K562 (cell line): ENCODE results near the gene ZNF574. TPM values are rescaled to one million over a fixed set of nuclear protein-coding genes. Genes with fewer than 3 reads are reported as not detected.

Experiments used
- BCL6 ChIP-seq: fragments of 250-450 bp; sonication (Bioruptor Pico); IDR thresholded peaks from 2 replicates; pipeline ENCODE4 v1.4.0; 2020
- CREM ChIP-seq: IDR thresholded peaks from 2 replicates; pipeline ENCODE4 v1.6.1; 2014; ENCODE audit warnings: antibody characterized with exemption, low read depth
- DACH1 ChIP-seq: fragments of 450-650 bp; IDR thresholded peaks from 2 replicates; pipeline ENCODE4 v1.6.1; 2018; ENCODE audit not compliant: partially characterized antibody
- DIDO1 ChIP-seq: fragments of 450-650 bp; IDR thresholded peaks from 2 replicates; pipeline ENCODE4 v1.6.1; 2016; ENCODE audit warnings: low read depth, missing biosample characterization, missing genetic modification characterization
- HDAC1 ChIP-seq, 2 experiments: fragments of 450-650 bp; IDR thresholded peaks; 2 replicates each; pipeline ENCODE4 v1.6.1; 2016 to 2017; ENCODE audit warnings: inconsistent platforms in 1 of 2, mild to moderate bottlenecking in 1 of 2, moderate library complexity in 1 of 2
- NBN ChIP-seq: fragments of 450-650 bp; IDR thresholded peaks from 2 replicates; pipeline ENCODE4 v1.6.1; 2016; ENCODE audit warnings: low read depth, mild to moderate bottlenecking
- PRMT5 ChIP-seq: sonication (generic); formaldehyde crosslinking; IDR thresholded peaks from 2 replicates; pipeline ENCODE4 v1.5.0; 2020; ENCODE audit warnings: missing genetic modification reagents
- ZNF23 ChIP-seq: fragments of 250-450 bp; sonication (Bioruptor Pico); IDR thresholded peaks from 2 replicates; pipeline ENCODE4 v1.4.0; 2020; ENCODE audit warnings: mild to moderate bottlenecking
- polyA plus RNA-seq, 8 experiments: library from polyadenylated mRNA; depleted of rRNA in 4 of 8; stranded (reverse) in 5 of 8; unstranded in 3 of 8; fragments of >200 nt; fragmentation: Nextera tagmentation in 2 of 8; fragmentation: Illumina TruSeq in 1 of 8; extraction: Ambion mirVana in 2 of 8; extraction: Trizol in 1 of 8; gene quantifications; 2 replicates each; pipeline versions ENCODE4 v1.2.1 to v1.2.3, GENCODE V29; 2011 to 2014; ENCODE audit warnings: inconsistent platforms in 1 of 8, missing spikeins in 1 of 8
- total RNA-seq, 7 experiments: library from RNA; depleted of rRNA in 6 of 7; stranded (reverse); fragments of >200 nt in 6 of 7; fragmentation: Illumina TruSeq in 2 of 7; extraction: Trizol in 2 of 7; gene quantifications; 2 replicates each; pipeline versions ENCODE4 v1.2.1 to v1.2.3, GENCODE V29; 2011 to 2021; ENCODE audit warnings: low replicate concordance in 1 of 7
- TF ChIP-seq, protein P1 (sequence below): fragments of 450-650 bp; IDR thresholded peaks from 2 replicates; pipeline ENCODE4 v1.7.0; 2016; ENCODE audit warnings: borderline replicate concordance
- TF ChIP-seq, protein P2 (sequence below): fragments of 450-650 bp; IDR thresholded peaks from 2 replicates; pipeline ENCODE4 v1.6.1; 2016; ENCODE audit warnings: borderline replicate concordance
- TF ChIP-seq, protein P3 (sequence below): fragments of 450-650 bp; IDR thresholded peaks from 2 replicates; pipeline ENCODE4 v1.6.1; 2016; ENCODE audit warnings: low read depth, mild to moderate bottlenecking, moderate library complexity
- TF ChIP-seq, protein P4 (sequence below): fragments of 250-450 bp; sonication (Bioruptor Pico); IDR thresholded peaks from 2 replicates; pipeline ENCODE4 v1.5.1; 2021; ENCODE audit warnings: mild to moderate bottlenecking
- TF ChIP-seq, protein P5 (sequence below): fragments of 450-650 bp; conservative IDR thresholded peaks from 2 replicates; pipeline ENCODE4 v1.6.1; 2016; ENCODE audit warnings: missing genetic modification characterization, low read depth, mild to moderate bottlenecking, control low read depth, missing compliant biosample characterization

ZNF574 gene
- total and polyA plus RNA-seq, 9 of the 15 experiments (the other 6 are each of a cell fraction or from before 2014, with no cell fraction given): 0.24 to 20.7 (median 8.4) TPM

DNA sequence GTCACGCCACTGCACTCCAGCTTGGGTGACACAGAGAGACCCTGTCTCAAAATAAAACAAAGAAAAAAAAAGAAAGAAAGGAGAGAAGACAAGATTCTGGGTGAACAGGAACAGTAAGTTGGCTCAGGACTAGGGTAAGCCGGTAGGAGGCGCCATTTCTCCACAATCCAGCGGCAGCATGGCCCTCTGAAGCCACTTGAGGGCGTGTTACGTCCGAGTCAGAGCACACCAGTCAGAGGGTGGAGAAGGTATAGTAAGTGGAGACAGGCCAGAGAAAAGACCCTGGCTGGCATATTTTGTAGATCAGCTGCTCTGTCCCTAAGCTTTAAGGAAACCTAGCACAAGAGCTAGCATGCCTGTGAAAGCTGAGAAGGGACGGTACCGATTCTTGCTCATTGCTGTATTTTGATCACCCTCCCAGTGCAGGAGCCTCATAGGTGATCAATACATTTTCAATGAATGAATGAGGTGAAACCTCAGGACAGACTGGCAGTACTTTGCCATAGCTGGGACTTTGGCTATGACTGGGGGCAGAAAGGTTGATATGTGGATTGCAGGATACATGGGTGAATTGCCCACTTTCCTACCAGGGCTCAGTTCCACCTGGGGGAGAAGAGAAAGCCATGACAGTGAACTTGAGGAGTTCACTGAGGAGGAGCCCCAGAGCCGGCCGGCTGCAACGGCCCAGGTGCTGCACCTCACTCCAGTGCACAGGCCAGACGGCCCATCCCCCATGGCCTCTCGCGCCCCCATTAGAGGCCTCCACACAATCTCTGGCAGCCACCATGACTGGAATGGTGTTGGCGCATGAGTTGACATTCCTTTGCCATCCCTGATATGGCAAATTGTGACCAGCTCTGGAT, 32.8 kb downstream of the ZNF574 start (continued):
- TF ChIP-seq, protein P1, sequence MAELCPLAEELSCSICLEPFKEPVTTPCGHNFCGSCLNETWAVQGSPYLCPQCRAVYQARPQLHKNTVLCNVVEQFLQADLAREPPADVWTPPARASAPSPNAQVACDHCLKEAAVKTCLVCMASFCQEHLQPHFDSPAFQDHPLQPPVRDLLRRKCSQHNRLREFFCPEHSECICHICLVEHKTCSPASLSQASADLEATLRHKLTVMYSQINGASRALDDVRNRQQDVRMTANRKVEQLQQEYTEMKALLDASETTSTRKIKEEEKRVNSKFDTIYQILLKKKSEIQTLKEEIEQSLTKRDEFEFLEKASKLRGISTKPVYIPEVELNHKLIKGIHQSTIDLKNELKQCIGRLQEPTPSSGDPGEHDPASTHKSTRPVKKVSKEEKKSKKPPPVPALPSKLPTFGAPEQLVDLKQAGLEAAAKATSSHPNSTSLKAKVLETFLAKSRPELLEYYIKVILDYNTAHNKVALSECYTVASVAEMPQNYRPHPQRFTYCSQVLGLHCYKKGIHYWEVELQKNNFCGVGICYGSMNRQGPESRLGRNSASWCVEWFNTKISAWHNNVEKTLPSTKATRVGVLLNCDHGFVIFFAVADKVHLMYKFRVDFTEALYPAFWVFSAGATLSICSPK: no peak
- TF ChIP-seq, protein P2, sequence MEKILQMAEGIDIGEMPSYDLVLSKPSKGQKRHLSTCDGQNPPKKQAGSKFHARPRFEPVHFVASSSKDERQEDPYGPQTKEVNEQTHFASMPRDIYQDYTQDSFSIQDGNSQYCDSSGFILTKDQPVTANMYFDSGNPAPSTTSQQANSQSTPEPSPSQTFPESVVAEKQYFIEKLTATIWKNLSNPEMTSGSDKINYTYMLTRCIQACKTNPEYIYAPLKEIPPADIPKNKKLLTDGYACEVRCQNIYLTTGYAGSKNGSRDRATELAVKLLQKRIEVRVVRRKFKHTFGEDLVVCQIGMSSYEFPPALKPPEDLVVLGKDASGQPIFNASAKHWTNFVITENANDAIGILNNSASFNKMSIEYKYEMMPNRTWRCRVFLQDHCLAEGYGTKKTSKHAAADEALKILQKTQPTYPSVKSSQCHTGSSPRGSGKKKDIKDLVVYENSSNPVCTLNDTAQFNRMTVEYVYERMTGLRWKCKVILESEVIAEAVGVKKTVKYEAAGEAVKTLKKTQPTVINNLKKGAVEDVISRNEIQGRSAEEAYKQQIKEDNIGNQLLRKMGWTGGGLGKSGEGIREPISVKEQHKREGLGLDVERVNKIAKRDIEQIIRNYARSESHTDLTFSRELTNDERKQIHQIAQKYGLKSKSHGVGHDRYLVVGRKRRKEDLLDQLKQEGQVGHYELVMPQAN: no peak
- TF ChIP-seq, protein P3, sequence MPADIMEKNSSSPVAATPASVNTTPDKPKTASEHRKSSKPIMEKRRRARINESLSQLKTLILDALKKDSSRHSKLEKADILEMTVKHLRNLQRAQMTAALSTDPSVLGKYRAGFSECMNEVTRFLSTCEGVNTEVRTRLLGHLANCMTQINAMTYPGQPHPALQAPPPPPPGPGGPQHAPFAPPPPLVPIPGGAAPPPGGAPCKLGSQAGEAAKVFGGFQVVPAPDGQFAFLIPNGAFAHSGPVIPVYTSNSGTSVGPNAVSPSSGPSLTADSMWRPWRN: no peak
- TF ChIP-seq, protein P4, sequence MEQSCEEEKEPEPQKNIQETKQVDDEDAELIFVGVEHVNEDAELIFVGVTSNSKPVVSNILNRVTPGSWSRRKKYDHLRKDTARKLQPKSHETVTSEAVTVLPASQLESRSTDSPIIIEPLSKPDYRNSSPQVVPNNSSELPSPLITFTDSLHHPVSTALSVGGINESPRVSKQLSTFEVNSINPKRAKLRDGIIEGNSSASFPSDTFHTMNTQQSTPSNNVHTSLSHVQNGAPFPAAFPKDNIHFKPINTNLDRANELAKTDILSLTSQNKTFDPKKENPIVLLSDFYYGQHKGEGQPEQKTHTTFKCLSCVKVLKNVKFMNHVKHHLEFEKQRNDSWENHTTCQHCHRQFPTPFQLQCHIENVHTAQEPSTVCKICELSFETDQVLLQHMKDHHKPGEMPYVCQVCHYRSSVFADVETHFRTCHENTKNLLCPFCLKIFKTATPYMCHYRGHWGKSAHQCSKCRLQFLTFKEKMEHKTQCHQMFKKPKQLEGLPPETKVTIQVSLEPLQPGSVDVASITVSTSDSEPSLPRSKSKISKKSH (CRISPR knock-in tag): no peak
- peak; percentile 10 for TF ChIP-seq DACH1
- no peak for TF ChIP-seq HDAC1 (IDR thresholded peaks at IDR 0.05)
- no peak for TF ChIP-seq ZNF23
- TF ChIP-seq BCL6 (CRISPR knock-in tag): no peak
- no peak for TF ChIP-seq PRMT5
- 0 out of 2 replicates have a peak, but pooled peaks have one; percentile 32 for TF ChIP-seq CREM
- TF ChIP-seq, protein P5, sequence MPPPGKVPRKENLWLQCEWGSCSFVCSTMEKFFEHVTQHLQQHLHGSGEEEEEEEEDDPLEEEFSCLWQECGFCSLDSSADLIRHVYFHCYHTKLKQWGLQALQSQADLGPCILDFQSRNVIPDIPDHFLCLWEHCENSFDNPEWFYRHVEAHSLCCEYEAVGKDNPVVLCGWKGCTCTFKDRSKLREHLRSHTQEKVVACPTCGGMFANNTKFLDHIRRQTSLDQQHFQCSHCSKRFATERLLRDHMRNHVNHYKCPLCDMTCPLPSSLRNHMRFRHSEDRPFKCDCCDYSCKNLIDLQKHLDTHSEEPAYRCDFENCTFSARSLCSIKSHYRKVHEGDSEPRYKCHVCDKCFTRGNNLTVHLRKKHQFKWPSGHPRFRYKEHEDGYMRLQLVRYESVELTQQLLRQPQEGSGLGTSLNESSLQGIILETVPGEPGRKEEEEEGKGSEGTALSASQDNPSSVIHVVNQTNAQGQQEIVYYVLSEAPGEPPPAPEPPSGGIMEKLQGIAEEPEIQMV (tag): no peak
- 0 out of 2 replicates have a peak, but pooled peaks have one; percentile 32 for TF ChIP-seq NBN
- no peak for TF ChIP-seq DIDO1 (tag)
